Activated B cell treated with CpG ODN at 0.5 μM for 24 hours (primary cell): ENCODE data around the gene ING4. TPM values are rescaled to one million over a fixed set of nuclear protein-coding genes. Genes with fewer than 3 reads are reported as not detected.

ENCODE experiments used
- ATAC-seq: fragments of 200-7000 bp; cut with Tn5 transposase; one replicate; pipeline ENCODE4 v1.10.0; 2021; ENCODE audit warnings: low read depth, mild to moderate bottlenecking, moderate library complexity
- CTCF ChIA-PET: fragments of 350-600 bp; sonication (Branson Sonifier 250); formaldehyde crosslinking; loops from one replicate; lab custom pipeline; 2021; ENCODE audit warnings: antibody characterized with exemption; lab: Charles Lee
- POLR2A ChIA-PET: fragments of 350-600 bp; sonication (Branson Sonifier 250); formaldehyde crosslinking; loops from one replicate; lab custom pipeline; 2021; ENCODE audit warnings: antibody characterized with exemption; lab: Charles Lee
- DNase-seq: peaks from one replicate; pipeline ENCODE4 v3.0.0; 2022
- H3K27ac Mint-ChIP-seq: one replicate; pipeline ENCODE4 v1.8.0; 2020; ENCODE audit warnings: mixed read lengths
- H3K27me3 Mint-ChIP-seq: one replicate; pipeline ENCODE4 v1.8.0; 2021; ENCODE audit warnings: mixed read lengths
- H3K36me3 Mint-ChIP-seq: one replicate; pipeline ENCODE4 v1.8.0; 2021; ENCODE audit warnings: low read depth, mixed read lengths
- H3K4me1 Mint-ChIP-seq: one replicate; pipeline ENCODE4 v1.8.0; 2021; ENCODE audit warnings: mixed read lengths
- H3K4me3 Mint-ChIP-seq: one replicate; pipeline ENCODE4 v1.8.0; 2020; ENCODE audit warnings: mild to moderate bottlenecking, mixed read lengths
- H3K9me3 Mint-ChIP-seq: one replicate; pipeline ENCODE4 v1.8.0; 2020; ENCODE audit warnings: mixed read lengths
- CTCF ChIP-seq: fragments of 200-600 bp; IDR thresholded peaks from one replicate; pipeline ENCODE4 v1.8.0; 2022; ENCODE audit warnings: antibody characterized with exemption, mild to moderate bottlenecking
- intact Hi-C: fragments of 100-400 bp; cut with micrococcal nuclease; formaldehyde crosslinking; loops from one replicate; pipeline ENCODE4 v1.15.1; 2024
- total RNA-seq: library from RNA; stranded (reverse); gene quantifications from 2 replicates; pipeline ENCODE4 v1.2.3, GENCODE V29; 2022

Gene ING4
- total RNA-seq, 1 donor from 2014 or later = 39.2 TPM

GRCh38 chr12:6630736-6631135 is 32.2 kb downstream of the ING4 start:
- no peaks in the 10 kb centered on the region for H3K27me3 Mint-ChIP-seq
- H3K4me1 Mint-ChIP-seq = peaks cover 82% of the 10 kb centered on the region
- peaks cover 24% of the 10 kb centered on the region for H3K36me3 Mint-ChIP-seq
- peak overlapping the region; percentile 98 for H3K27ac Mint-ChIP-seq
- ChIA-PET POLR2A (interaction anchor here (0.5 to 9.2 kb wide), 7 partner anchors 8 to 59 kb away, joined by 3 to 126 read pairs (median 31); partner anchors contain the start of genes CHD4 and ZNF384), CTCF (interaction anchor here (0.6 to 1.5 kb wide), 2 partner anchors 10 to 193 kb away, joined by 4 to 5 read pairs; no protein-coding TSS in a partner anchor)
- intact Hi-C loops = loop anchor here (10.0 kb wide), 1 partner anchor 324 kb away; the partner anchor contains the start of gene PTPN6
- peak overlapping the region; percentile 86 for H3K4me3 Mint-ChIP-seq
- DNase-seq (no peak), ATAC-seq (no peak)
- H3K9me3 Mint-ChIP-seq = no peaks in the 10 kb centered on the region
- no peak for TF ChIP-seq CTCF

GRCh38 chr12:6627616-6628015 is 35.3 kb downstream of the ING4 start:
- POLR2A ChIA-PET = interaction anchor here (0.6 to 11.1 kb wide), 13 partner anchors 6 to 181 kb away, joined by 3 to 126 read pairs (median 7); partner anchors contain the start of genes COPS7A, LPAR5 and ZNF384
- H3K4me1 Mint-ChIP-seq = peaks cover 60% of the 10 kb centered on the region
- H3K27ac Mint-ChIP-seq = peak overlapping the region; percentile 85

GRCh38 chr12:6626654-6627283 is 36.1 kb downstream of the ING4 start:
- CTCF ChIA-PET = interaction anchor here (1.1 to 3.1 kb wide), 2 partner anchors 58 to 63 kb away, joined by 4 to 8 read pairs; partner anchors contain the start of gene ZNF384
- peak; percentile 58 for ATAC-seq
- Mint-ChIP-seq H3K4me3 (peak overlapping the region; percentile 24), H3K27me3 (no peaks in the 10 kb centered on the region), H3K9me3 (no peaks in the 10 kb centered on the region), H3K36me3 (peaks cover 39% of the 10 kb centered on the region), H3K27ac (peak overlapping the region; percentile 85), H3K4me1 (peaks cover 52% of the 10 kb centered on the region)
- POLR2A ChIA-PET = interaction anchor here (0.6 to 11.1 kb wide), 8 partner anchors 7 to 180 kb away, joined by 3 to 126 read pairs (median 7); partner anchors contain the start of genes COPS7A and LPAR5
- TF ChIP-seq CTCF = no peak
- intact Hi-C loops = loop anchor here (1.0 kb wide), 1 partner anchor 9 kb away; the partner anchor contains the start of gene LPAR5
- DNase-seq = no peak

More at GRCh38 chr12:6627616-6628015, 35.3 kb downstream of the ING4 start:
- Mint-ChIP-seq H3K9me3 (no peaks in the 10 kb centered on the region), H3K36me3 (peaks cover 42% of the 10 kb centered on the region), H3K27me3 (no peaks in the 10 kb centered on the region), H3K4me3 (peak overlapping the region; percentile 81)
- no peak for DNase-seq
- CTCF ChIA-PET = interaction anchor here (1.1 to 3.1 kb wide), 2 partner anchors 57 to 62 kb away, joined by 4 to 8 read pairs; partner anchors contain the start of gene ZNF384
- intact Hi-C loops = loop anchor here (1.0 kb wide), 1 partner anchor 8 kb away; the partner anchor contains the start of gene LPAR5
- no peak for TF ChIP-seq CTCF
- ATAC-seq = peak; percentile 37

GRCh38 chr12:6620885-6621274 is 42.0 kb downstream of the ING4 start:
- intact Hi-C loops = loop anchor here (1.0 kb wide), 1 partner anchor 11 kb away; no protein-coding TSS in a partner anchor
- no peak for TF ChIP-seq CTCF
- peak overlapping the region; percentile 25 for H3K4me3 Mint-ChIP-seq
- POLR2A ChIA-PET = interaction anchor here (1.1 to 11.1 kb wide), 7 partner anchors 13 to 271 kb away, joined by 3 to 126 read pairs (median 6); partner anchors contain the start of genes COPS7A, LPAR5, MLF2 and ZNF384
- H3K27me3 Mint-ChIP-seq = no peaks in the 10 kb centered on the region
- DNase-seq (no peak), ATAC-seq (no peak)
- H3K36me3 Mint-ChIP-seq = peaks cover 42% of the 10 kb centered on the region
- peak overlapping the region; percentile 73 for H3K27ac Mint-ChIP-seq
- CTCF ChIA-PET = interaction anchor here (0.7 to 4.8 kb wide), 10 partner anchors 9 to 157 kb away, joined by 3 to 26 read pairs (median 4); partner anchors contain the start of gene LPAR5
- H3K9me3 Mint-ChIP-seq = no peaks in the 10 kb centered on the region
- peaks cover 37% of the 10 kb centered on the region for H3K4me1 Mint-ChIP-seq
